Heart left ventricle (tissue), 13 donors: ENCODE data around the gene TMC2.

ENCODE experiments used
- CTCF ChIP-seq, 12 donors: fragments of 200-600 bp; sonication (generic) in 4 of 12; IDR thresholded peaks; one replicate each; pipeline versions ENCODE4 v1.5.0 to v1.8.0; 2018 to 2022; ENCODE audit warnings: antibody characterized with exemption in 12 of 12, mild to moderate bottlenecking in 5 of 12
- POLR2A ChIP-seq, 2 donors: fragments of 450-650 bp; IDR thresholded peaks; one replicate each; pipeline ENCODE4 v1.6.1; 2017; ENCODE audit warnings: antibody characterized with exemption in 2 of 2, mild to moderate bottlenecking in 2 of 2, moderate library complexity in 2 of 2
- donor health status: ischemic (EF 13 %, LVEDD 7.1; RV severe dilation, severe dysfunction).
- donor health status: DM: no; HTN: yes; CAD: no.
- donor health status: DM: no; HTN: no; CAD: no.
- donor health status: ischemic (EF 25% LVEDD 6.9; RV normal size, moderate dysfunction).
- donor health status: ischemic (EF 25% LVEDD 5.7; RV mildly dilated, moderate dysfunction).
- donor health status: ischemic (EF 35%, LVEDD 5.7; RV mildly dilated, moderate dysfunction).
- donor health status: nonischemic (EF 11% LVEDD 7.7; RV severe dilation, severe dysfunction).
- donor health status: DM: yes; HTN: yes; CAD: no.
- donor health status: PGD.
- donor health status: ischemic (EF 29% LVEDD 5.4; RV normal size, mild dysfunction).
- donor health status: nonischemic (EF 23%, LVEDD 6.1; RV moderate dilation, normal function).

GRCh38 chr20:2618815-2619214 is 82.4 kb downstream of the TMC2 start:
- TF ChIP-seq CTCF (IDR thresholded peaks at IDR 0.05), result no peak
- no peak for TF ChIP-seq POLR2A (IDR thresholded peaks at IDR 0.05)
